Measurements from ENCODE around the gene AQP5. TPM values are rescaled to one million over a fixed set of nuclear protein-coding genes. Genes with fewer than 3 reads are reported as not detected.

AQP5 gene
- total RNA-seq, 1 experiment from 2014 or later = 0.31 TPM

DNA sequence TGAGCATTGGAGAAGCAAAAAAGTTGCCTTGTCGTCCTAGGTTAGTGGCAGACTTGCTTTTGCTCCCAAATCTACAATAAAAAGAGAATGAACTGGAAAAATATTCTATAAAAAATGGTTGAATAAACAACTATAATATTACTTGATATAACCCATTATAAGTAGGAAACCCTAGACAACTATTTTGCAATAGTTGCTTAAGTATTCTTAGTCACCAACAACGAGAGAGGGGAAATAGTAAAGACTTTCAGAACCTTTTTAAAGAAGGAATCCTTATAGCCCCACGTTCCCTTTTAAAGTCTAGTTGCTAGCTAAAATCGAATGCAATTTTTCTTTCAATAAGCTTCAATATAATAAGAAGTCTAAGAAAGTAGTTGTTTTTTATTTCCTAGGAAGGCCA is 28.6 kb downstream of the AQP5 start:
- intact Hi-C loops (cut with micrococcal nuclease; ENCODE audit: unreplicated experiment) = no loop called here

DNA sequence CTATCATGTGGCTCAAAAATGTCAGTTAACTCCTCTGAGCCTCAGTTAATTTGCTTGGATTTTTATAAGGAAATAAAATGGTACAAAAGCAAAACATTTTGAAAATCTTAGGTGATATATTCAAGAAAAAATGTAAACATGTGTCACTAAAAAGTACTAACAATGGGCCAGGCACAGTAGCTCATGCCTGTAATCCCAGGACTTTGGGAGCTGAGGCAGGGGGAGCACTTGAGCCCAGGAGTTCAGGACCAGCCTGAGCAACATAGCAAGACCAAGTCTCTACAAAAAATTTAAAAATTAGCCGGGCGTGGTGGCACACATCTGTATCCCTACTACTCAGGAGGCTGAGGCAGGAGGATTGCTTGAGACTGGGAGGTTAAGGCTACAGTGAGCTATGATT is 36.8 kb downstream of the AQP5 start:
- H3K9me3 ChIP-seq (ENCODE audit: insufficient read depth, low read depth) = no peaks in the 10 kb centered on the region
- H4K20me1 ChIP-seq (ENCODE audit: insufficient read depth) = no peaks in the 10 kb centered on the region
- H3F3A ChIP-seq (ENCODE audit: insufficient read depth, low read depth) = peaks cover 3% of the 10 kb centered on the region; the same call in 1 of the 2 replicates
- BruUV-seq (replicated peaks) = no TSS peak
- no peaks in the 10 kb centered on the region for H3K79me2 ChIP-seq (ENCODE audit: low read depth)
- ChIA-PET POLR2A (ENCODE audit: unreplicated experiment) (no interaction called here), CTCF (interaction anchor here (0.7 kb wide), 1 partner anchor 129 kb away, joined by 3 read pairs; no protein-coding TSS in a partner anchor)
- H3K4me1 ChIP-seq (replicated peaks; ENCODE audit: insufficient read depth) = no peaks in the 10 kb centered on the region
- TF ChIP-seq, protein P1, sequence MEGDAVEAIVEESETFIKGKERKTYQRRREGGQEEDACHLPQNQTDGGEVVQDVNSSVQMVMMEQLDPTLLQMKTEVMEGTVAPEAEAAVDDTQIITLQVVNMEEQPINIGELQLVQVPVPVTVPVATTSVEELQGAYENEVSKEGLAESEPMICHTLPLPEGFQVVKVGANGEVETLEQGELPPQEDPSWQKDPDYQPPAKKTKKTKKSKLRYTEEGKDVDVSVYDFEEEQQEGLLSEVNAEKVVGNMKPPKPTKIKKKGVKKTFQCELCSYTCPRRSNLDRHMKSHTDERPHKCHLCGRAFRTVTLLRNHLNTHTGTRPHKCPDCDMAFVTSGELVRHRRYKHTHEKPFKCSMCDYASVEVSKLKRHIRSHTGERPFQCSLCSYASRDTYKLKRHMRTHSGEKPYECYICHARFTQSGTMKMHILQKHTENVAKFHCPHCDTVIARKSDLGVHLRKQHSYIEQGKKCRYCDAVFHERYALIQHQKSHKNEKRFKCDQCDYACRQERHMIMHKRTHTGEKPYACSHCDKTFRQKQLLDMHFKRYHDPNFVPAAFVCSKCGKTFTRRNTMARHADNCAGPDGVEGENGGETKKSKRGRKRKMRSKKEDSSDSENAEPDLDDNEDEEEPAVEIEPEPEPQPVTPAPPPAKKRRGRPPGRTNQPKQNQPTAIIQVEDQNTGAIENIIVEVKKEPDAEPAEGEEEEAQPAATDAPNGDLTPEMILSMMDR (conservative IDR thresholded peaks at IDR 0.05) = no peak
- no peak for TF ChIP-seq EZH2 (IDR thresholded peaks at IDR 0.05; ENCODE audit: low read depth)
- H3K9me2 ChIP-seq (ENCODE audit: insufficient read depth) = no peaks in the 10 kb centered on the region
- peaks cover 35% of the 10 kb centered on the region for H3K36me3 ChIP-seq (ENCODE audit: low read depth)
- no peak for DNase-seq
- H3K4me3 ChIP-seq = no peak overlapping the region
- H3K27ac ChIP-seq = no peak overlapping the region
- no peaks in the 10 kb centered on the region for H3K27me3 ChIP-seq (ENCODE audit: insufficient read depth, low read depth)
- H2AFZ ChIP-seq = no peak overlapping the region
- H3K4me2 ChIP-seq = no peak overlapping the region
- intact Hi-C loops (cut with micrococcal nuclease; ENCODE audit: unreplicated experiment) = no loop called here

More for the DNA sequence above, 28.6 kb downstream of the AQP5 start:
- Histone ChIP-seq H3K79me2 (ENCODE audit: low read depth) (no peaks in the 10 kb centered on the region), H3K9me2 (ENCODE audit: insufficient read depth) (no peaks in the 10 kb centered on the region), H3K27me3 (ENCODE audit: insufficient read depth, low read depth) (no peaks in the 10 kb centered on the region), H3K4me3 (no peak overlapping the region), H4K20me1 (ENCODE audit: insufficient read depth) (no peaks in the 10 kb centered on the region), H3K27ac (no peak overlapping the region), H2AFZ (no peak overlapping the region), H3K36me3 (ENCODE audit: low read depth) (peaks cover 13% of the 10 kb centered on the region; the same call in 1 of the 2 replicates), H3F3A (ENCODE audit: insufficient read depth, low read depth) (no peaks in the 10 kb centered on the region; the same call in 1 of the 2 replicates), H3K4me1 (replicated peaks; ENCODE audit: insufficient read depth) (no peaks in the 10 kb centered on the region), H3K9me3 (ENCODE audit: insufficient read depth, low read depth) (no peaks in the 10 kb centered on the region), H3K4me2 (no peak overlapping the region)
- CTCF ChIA-PET = no interaction called here
- POLR2A ChIA-PET (ENCODE audit: unreplicated experiment) = no interaction called here
- no TSS peak for BruUV-seq (replicated peaks)
- no peak for TF ChIP-seq EZH2 (IDR thresholded peaks at IDR 0.05; ENCODE audit: low read depth)
- TF ChIP-seq, protein P1 (conservative IDR thresholded peaks at IDR 0.05) = no peak
- no peak for DNase-seq

DNA sequence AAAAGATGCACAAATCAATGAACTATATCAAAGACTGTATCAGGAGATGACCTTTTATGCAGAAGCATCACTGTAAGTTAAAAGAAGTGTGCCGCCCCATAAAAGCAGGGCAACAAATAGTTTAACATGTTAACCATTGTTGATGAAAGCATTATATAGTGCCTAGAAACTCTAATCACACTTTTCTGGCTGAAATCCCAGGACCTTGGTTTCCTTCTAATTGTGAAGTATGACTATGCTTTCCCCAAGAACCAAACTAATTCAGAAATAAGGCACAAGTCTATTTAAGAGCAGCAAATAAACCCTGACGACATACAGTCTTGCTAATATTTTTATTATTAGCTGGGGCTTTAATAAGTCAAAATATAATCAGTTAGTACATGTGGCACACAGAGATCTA is 41.9 kb downstream of the AQP5 start:
- CTCF ChIA-PET = no interaction called here
- no peak overlapping the region for H3K27ac ChIP-seq
- H3K79me2 ChIP-seq (ENCODE audit: low read depth) = 0 out of 2 replicates have a peak, but pooled peaks cover 4% of the 10 kb centered on the region
- no peaks in the 10 kb centered on the region for H3K9me3 ChIP-seq (ENCODE audit: insufficient read depth, low read depth)
- H3K9me2 ChIP-seq (ENCODE audit: insufficient read depth) = no peaks in the 10 kb centered on the region
- no peak overlapping the region for H3K4me3 ChIP-seq
- POLR2A ChIA-PET (ENCODE audit: unreplicated experiment) = interaction anchor here (0.6 kb wide), 1 partner anchor 1350 kb away, joined by 4 read pairs; no protein-coding TSS in a partner anchor
- no peak overlapping the region for H3K4me2 ChIP-seq
- TF ChIP-seq, protein P1 (conservative IDR thresholded peaks at IDR 0.05) = no peak
- TF ChIP-seq EZH2 (IDR thresholded peaks at IDR 0.05; ENCODE audit: low read depth) = no peak
- DNase-seq = no peak
- H3F3A ChIP-seq (ENCODE audit: insufficient read depth, low read depth) = peaks cover 11% of the 10 kb centered on the region; the same call in 1 of the 2 replicates
- intact Hi-C loops (cut with micrococcal nuclease; ENCODE audit: unreplicated experiment) = no loop called here
- H4K20me1 ChIP-seq (ENCODE audit: insufficient read depth) = no peaks in the 10 kb centered on the region
- no TSS peak for BruUV-seq (replicated peaks)
- no peaks in the 10 kb centered on the region for H3K27me3 ChIP-seq (ENCODE audit: insufficient read depth, low read depth)
- no peaks in the 10 kb centered on the region for H3K4me1 ChIP-seq (replicated peaks; ENCODE audit: insufficient read depth)
- peaks cover 34% of the 10 kb centered on the region for H3K36me3 ChIP-seq (ENCODE audit: low read depth)
- no peak overlapping the region for H2AFZ ChIP-seq

Measured in PC-9 (cell line).